Measurements from ENCODE around the gene ITIH3.
"Not testable (repeated sequence)": the region's sequence is repeated elsewhere in the genome, so short reads cannot be mapped to it uniquely, and the experiment has no call there.

ITIH3 gene

GRCh38 chr3:52774066-52774713, 20.4 kb upstream of the ITIH3 start:
- H3K27ac ChIP-seq (ENCODE audit: low read length), result no peak overlapping the region
- H3K9me3 ChIP-seq (ENCODE audit: control insufficient read depth, low read depth, low read length), result no peaks in the 10 kb centered on the region
- peaks cover 3% of the 10 kb centered on the region for H3K4me1 ChIP-seq (ENCODE audit: control insufficient read depth, low read depth, low read length)
- H3K4me3 ChIP-seq (ENCODE audit: low read length), result no peak overlapping the region
- no peak overlapping the region for H3K9ac ChIP-seq (ENCODE audit: low read length)
- H3K36me3 ChIP-seq (ENCODE audit: control insufficient read depth, low read depth, low read length), result no peaks in the 10 kb centered on the region
- no peaks in the 10 kb centered on the region for H3K27me3 ChIP-seq (ENCODE audit: control insufficient read depth, insufficient read depth, low read length)

GRCh38 chr3:52774901-52775864, 19.4 kb upstream of the ITIH3 start:
- Histone ChIP-seq H3K27ac (ENCODE audit: low read length) (no peak overlapping the region), H3K36me3 (ENCODE audit: control insufficient read depth, low read depth, low read length) (no peaks in the 10 kb centered on the region), H3K9me3 (ENCODE audit: control insufficient read depth, low read depth, low read length) (no peaks in the 10 kb centered on the region), H3K4me3 (ENCODE audit: low read length) (no peak overlapping the region), H3K27me3 (ENCODE audit: control insufficient read depth, insufficient read depth, low read length) (no peaks in the 10 kb centered on the region), H3K4me1 (ENCODE audit: control insufficient read depth, low read depth, low read length) (no peaks in the 10 kb centered on the region), H3K9ac (ENCODE audit: low read length) (no peak overlapping the region)

GRCh38 chr3:52775877-52776276, 18.7 kb upstream of the ITIH3 start:
- Histone ChIP-seq H3K4me1 (ENCODE audit: control insufficient read depth, low read depth, low read length) (no peaks in the 10 kb centered on the region), H3K27ac (ENCODE audit: low read length) (no peak overlapping the region), H3K27me3 (ENCODE audit: control insufficient read depth, insufficient read depth, low read length) (no peaks in the 10 kb centered on the region), H3K9me3 (ENCODE audit: control insufficient read depth, low read depth, low read length) (no peaks in the 10 kb centered on the region), H3K9ac (ENCODE audit: low read length) (no peak overlapping the region), H3K36me3 (ENCODE audit: control insufficient read depth, low read depth, low read length) (no peaks in the 10 kb centered on the region), H3K4me3 (ENCODE audit: low read length) (no peak overlapping the region)

- H3K4me1 ChIP-seq (ENCODE audit: control insufficient read depth, low read depth, low read length); H3K9ac ChIP-seq (ENCODE audit: low read length); H3K9me3 ChIP-seq (ENCODE audit: control insufficient read depth, low read depth, low read length); H3K27ac ChIP-seq (ENCODE audit: low read length); H3K27me3 ChIP-seq (ENCODE audit: control insufficient read depth, insufficient read depth, low read length); H3K4me3 ChIP-seq (ENCODE audit: low read length); H3K36me3 ChIP-seq (ENCODE audit: control insufficient read depth, low read depth, low read length): not testable (repeated sequence)
Measured at GRCh38 chr3:52776486-52776885, 18.1 kb upstream of the ITIH3 start.

- no peak within 1 kb of the TSS for H3K27ac ChIP-seq (ENCODE audit: low read length)
- H3K36me3 ChIP-seq (ENCODE audit: control insufficient read depth, low read depth, low read length), result no peaks in the 10 kb centered on the region
- H3K9me3 ChIP-seq (ENCODE audit: control insufficient read depth, low read depth, low read length), result no peaks in the 10 kb centered on the region
- no peak within 1 kb of the TSS for H3K4me3 ChIP-seq (ENCODE audit: low read length)
- H3K9ac ChIP-seq (ENCODE audit: low read length), result no peak within 1 kb of the TSS
- no peaks in the 10 kb centered on the region for H3K27me3 ChIP-seq (ENCODE audit: control insufficient read depth, insufficient read depth, low read length)
- H3K4me1 ChIP-seq (ENCODE audit: control insufficient read depth, low read depth, low read length), result peaks cover 4% of the 10 kb centered on the region
Measured at GRCh38 chr3:52777127-52777958, 17.3 kb upstream of the ITIH3 start, which contains the start of gene ITIH1. TSS of gene ITIH1 (plus strand) at chr3:52777599. CDS start at chr3:52777616, 17 bp downstream.

- no peak overlapping the region for H3K27ac ChIP-seq (ENCODE audit: low read length)
- no peak overlapping the region for H3K4me3 ChIP-seq (ENCODE audit: low read length)
- H3K9me3 ChIP-seq (ENCODE audit: control insufficient read depth, low read depth, low read length), result no peaks in the 10 kb centered on the region
- peaks cover 5% of the 10 kb centered on the region for H3K4me1 ChIP-seq (ENCODE audit: control insufficient read depth, low read depth, low read length)
- H3K36me3 ChIP-seq (ENCODE audit: control insufficient read depth, low read depth, low read length), result no peaks in the 10 kb centered on the region
- no peak overlapping the region for H3K9ac ChIP-seq (ENCODE audit: low read length)
- H3K27me3 ChIP-seq (ENCODE audit: control insufficient read depth, insufficient read depth, low read length), result no peaks in the 10 kb centered on the region
Measured at GRCh38 chr3:52777959-52778805, 16.4 kb upstream of the ITIH3 start.

GRCh38 chr3:52779011-52779836, 15.4 kb upstream of the ITIH3 start:
- Histone ChIP-seq H3K27ac (ENCODE audit: low read length) (no peak overlapping the region), H3K4me1 (ENCODE audit: control insufficient read depth, low read depth, low read length) (peaks cover 5% of the 10 kb centered on the region), H3K36me3 (ENCODE audit: control insufficient read depth, low read depth, low read length) (no peaks in the 10 kb centered on the region), H3K4me3 (ENCODE audit: low read length) (no peak overlapping the region), H3K9ac (ENCODE audit: low read length) (no peak overlapping the region), H3K9me3 (ENCODE audit: control insufficient read depth, low read depth, low read length) (no peaks in the 10 kb centered on the region), H3K27me3 (ENCODE audit: control insufficient read depth, insufficient read depth, low read length) (no peaks in the 10 kb centered on the region)

- no peak overlapping the region for H3K4me3 ChIP-seq (ENCODE audit: low read length)
- no peaks in the 10 kb centered on the region for H3K9me3 ChIP-seq (ENCODE audit: control insufficient read depth, low read depth, low read length)
- H3K4me1 ChIP-seq (ENCODE audit: control insufficient read depth, low read depth, low read length), result peaks cover 5% of the 10 kb centered on the region
- H3K36me3 ChIP-seq (ENCODE audit: control insufficient read depth, low read depth, low read length), result no peaks in the 10 kb centered on the region
- no peak overlapping the region for H3K9ac ChIP-seq (ENCODE audit: low read length)
- no peak overlapping the region for H3K27ac ChIP-seq (ENCODE audit: low read length)
- H3K27me3 ChIP-seq (ENCODE audit: control insufficient read depth, insufficient read depth, low read length), result no peaks in the 10 kb centered on the region
Measured at GRCh38 chr3:52779837-52780585, 14.6 kb upstream of the ITIH3 start.

GRCh38 chr3:52781741-52782140, 12.9 kb upstream of the ITIH3 start:
- Histone ChIP-seq H3K9ac (ENCODE audit: low read length) (no peak overlapping the region), H3K4me3 (ENCODE audit: low read length) (no peak overlapping the region), H3K36me3 (ENCODE audit: control insufficient read depth, low read depth, low read length) (no peaks in the 10 kb centered on the region), H3K4me1 (ENCODE audit: control insufficient read depth, low read depth, low read length) (peaks cover 5% of the 10 kb centered on the region), H3K27ac (ENCODE audit: low read length) (no peak overlapping the region), H3K27me3 (ENCODE audit: control insufficient read depth, insufficient read depth, low read length) (no peaks in the 10 kb centered on the region), H3K9me3 (ENCODE audit: control insufficient read depth, low read depth, low read length) (no peaks in the 10 kb centered on the region)

Measured in iPS-18a (cell line).